Neural progenitor cell (in vitro differentiated cells): ENCODE measurements around the gene NALCN. TPM values are rescaled to one million over a fixed set of nuclear protein-coding genes. Genes with fewer than 3 reads are reported as not detected.

ENCODE experiments used
- DNase-seq: peaks from one replicate; pipeline ENCODE4 v3.0.0-alpha.2; 2016; ENCODE audit warnings: low spot score
- H2AFZ ChIP-seq: fragments of 200-600 bp; sonication (generic); replicated peaks from 2 replicates; pipeline ENCODE4 v1.6.1; 2016; ENCODE audit warnings: antibody characterized with exemption
- H3F3A ChIP-seq: fragments of 200-600 bp; sonication (generic); 2 replicates; pipeline ENCODE4 v1.6.1; 2016; ENCODE audit warnings: antibody characterized with exemption, low read depth
- H3K27ac ChIP-seq: fragments of 200-600 bp; sonication (generic); 2 replicates; pipeline ENCODE4 v1.5.1; 2016; ENCODE audit warnings: mild to moderate bottlenecking
- H3K27me3 ChIP-seq: fragments of 200-600 bp; sonication (generic); 2 replicates; pipeline ENCODE4 v1.6.1; 2016; ENCODE audit warnings: mild to moderate bottlenecking, moderate library complexity
- H3K36me3 ChIP-seq: fragments of 200-600 bp; sonication (generic); 2 replicates; pipeline ENCODE4 v1.5.1; 2016
- H3K4me1 ChIP-seq: fragments of 200-600 bp; sonication (generic); 2 replicates; pipeline ENCODE4 v1.6.1; 2016; ENCODE audit warnings: mixed run types
- H3K4me2 ChIP-seq: fragments of 200-600 bp; sonication (generic); 2 replicates; pipeline ENCODE4 v1.6.1; 2016
- H3K4me3 ChIP-seq: fragments of 200-600 bp; sonication (generic); 2 replicates; pipeline ENCODE4 v1.5.1; 2016
- H3K79me2 ChIP-seq: fragments of 200-600 bp; sonication (generic); 2 replicates; pipeline ENCODE4 v1.6.1; 2016; ENCODE audit warnings: low read depth
- H3K9ac ChIP-seq: fragments of 200-600 bp; sonication (generic); 2 replicates; pipeline ENCODE4 v1.6.1; 2016
- H3K9me3 ChIP-seq: fragments of 200-600 bp; sonication (generic); 2 replicates; pipeline ENCODE4 v1.5.1; 2016; ENCODE audit warnings: low read depth
- H4K20me1 ChIP-seq: fragments of 200-600 bp; sonication (generic); 2 replicates; pipeline ENCODE4 v1.6.1; 2016; ENCODE audit warnings: low read depth
- H3K27ac Mint-ChIP-seq: 3 replicates; pipeline ENCODE4 v1.8.0; 2021; ENCODE audit warnings: mixed read lengths
- H3K27me3 Mint-ChIP-seq: 2 replicates; pipeline ENCODE4 v1.8.0; 2022; ENCODE audit warnings: low read depth, mild to moderate bottlenecking, inconsistent platforms, moderate library complexity, mixed read lengths; ENCODE audit not compliant: insufficient read depth
- H3K36me3 Mint-ChIP-seq: 3 replicates; pipeline ENCODE4 v1.8.0; 2021; ENCODE audit warnings: mixed read lengths
- H3K4me1 Mint-ChIP-seq: 3 replicates; pipeline ENCODE4 v1.8.0; 2021; ENCODE audit warnings: mixed read lengths
- H3K4me3 Mint-ChIP-seq: 3 replicates; pipeline ENCODE4 v1.8.0; 2021; ENCODE audit warnings: mild to moderate bottlenecking, moderate library complexity, mixed read lengths
- H3K9me3 Mint-ChIP-seq: 3 replicates; pipeline ENCODE4 v1.8.0; 2020; ENCODE audit warnings: mixed read lengths
- CTCF ChIP-seq: fragments of 200-600 bp; sonication (generic); IDR thresholded peaks from 2 replicates; pipeline ENCODE4 v1.5.1; 2017; ENCODE audit warnings: antibody characterized with exemption, mild to moderate bottlenecking
- EZH2 ChIP-seq: fragments of 200-600 bp; sonication (generic); IDR thresholded peaks from 2 replicates; pipeline ENCODE4 v1.6.1; 2017; ENCODE audit warnings: antibody characterized with exemption, mild to moderate bottlenecking, moderate library complexity
- EZH2phosphoT487 ChIP-seq: fragments of 200-600 bp; sonication (generic); IDR thresholded peaks from 2 replicates; pipeline ENCODE4 v1.6.1; 2017; ENCODE audit warnings: antibody characterized with exemption
- total RNA-seq: library from RNA; depleted of rRNA; stranded (reverse); fragments of >200 nt; gene quantifications from 2 replicates; pipeline ENCODE4 v1.2.3, GENCODE V29; 2015; ENCODE audit warnings: low replicate concordance

NALCN gene
- total RNA-seq, 1 donor from 2014 or later: 1.1 TPM

GRCh38 chr13:101401196-101401595 is 15.1 kb downstream of the NALCN start:
- Histone ChIP-seq H3F3A (no peaks in the 10 kb centered on the region), H3K4me2 (no peak overlapping the region), H3K27me3 (no peaks in the 10 kb centered on the region), H3K9me3 (no peaks in the 10 kb centered on the region), H4K20me1 (no peaks in the 10 kb centered on the region), H2AFZ (no peak overlapping the region), H3K27ac (no peak overlapping the region), H3K79me2 (no peaks in the 10 kb centered on the region), H3K36me3 (no peaks in the 10 kb centered on the region), H3K9ac (no peak overlapping the region), H3K4me1 (no peaks in the 10 kb centered on the region), H3K4me3 (no peak overlapping the region)
- H3K4me1 Mint-ChIP-seq: peaks cover 3% of the 10 kb centered on the region
- H3K36me3 Mint-ChIP-seq: no peaks in the 10 kb centered on the region
- no peaks in the 10 kb centered on the region for H3K9me3 Mint-ChIP-seq
- peaks cover 5% of the 10 kb centered on the region for H3K27me3 Mint-ChIP-seq
- no peak for DNase-seq
- TF ChIP-seq EZH2 (no peak), CTCF (no peak), EZH2phosphoT487 (no peak)
- H3K4me3 Mint-ChIP-seq: no peak overlapping the region
- no peak overlapping the region for H3K27ac Mint-ChIP-seq

GRCh38 chr13:101399365-101399764 is 16.9 kb downstream of the NALCN start:
- DNase-seq: no peak
- Mint-ChIP-seq H3K4me1 (peaks cover 3% of the 10 kb centered on the region), H3K9me3 (no peaks in the 10 kb centered on the region), H3K4me3 (no peak overlapping the region), H3K36me3 (no peaks in the 10 kb centered on the region), H3K27ac (no peak overlapping the region), H3K27me3 (peaks cover 5% of the 10 kb centered on the region)
- no peaks in the 10 kb centered on the region for H3K9me3 ChIP-seq
- no peak overlapping the region for H3K9ac ChIP-seq
- H3K27me3 ChIP-seq: no peaks in the 10 kb centered on the region
- H3F3A ChIP-seq: no peaks in the 10 kb centered on the region
- no peak overlapping the region for H3K27ac ChIP-seq
- H3K4me3 ChIP-seq: no peak overlapping the region
- H3K4me1 ChIP-seq: no peaks in the 10 kb centered on the region
- H3K79me2 ChIP-seq: no peaks in the 10 kb centered on the region
- no peaks in the 10 kb centered on the region for H4K20me1 ChIP-seq
- no peak overlapping the region for H2AFZ ChIP-seq
- H3K36me3 ChIP-seq: no peaks in the 10 kb centered on the region
- no peak for TF ChIP-seq EZH2
- no peak for TF ChIP-seq EZH2phosphoT487
- no peak for TF ChIP-seq CTCF
- no peak overlapping the region for H3K4me2 ChIP-seq

GRCh38 chr13:101398920-101399319 is 17.4 kb downstream of the NALCN start:
- Histone ChIP-seq H4K20me1 (no peaks in the 10 kb centered on the region), H3K4me1 (no peaks in the 10 kb centered on the region), H3K79me2 (no peaks in the 10 kb centered on the region), H3K9me3 (no peaks in the 10 kb centered on the region), H3K27me3 (no peaks in the 10 kb centered on the region), H3K9ac (no peak overlapping the region), H3K36me3 (no peaks in the 10 kb centered on the region), H3K27ac (no peak overlapping the region), H3K4me2 (no peak overlapping the region), H3F3A (no peaks in the 10 kb centered on the region), H3K4me3 (no peak overlapping the region), H2AFZ (no peak overlapping the region)
- Mint-ChIP-seq H3K9me3 (no peaks in the 10 kb centered on the region), H3K27me3 (peaks cover 5% of the 10 kb centered on the region), H3K4me1 (peaks cover 3% of the 10 kb centered on the region), H3K36me3 (no peaks in the 10 kb centered on the region), H3K4me3 (no peak overlapping the region), H3K27ac (no peak overlapping the region)
- DNase-seq: no peak
- TF ChIP-seq EZH2phosphoT487: no peak
- no peak for TF ChIP-seq CTCF
- TF ChIP-seq EZH2: no peak
